ENCODE results near the gene MBP. TPM values are rescaled to one million over a fixed set of nuclear protein-coding genes. Genes with fewer than 3 reads are reported as not detected.

Gene MBP
- total RNA-seq, 2 donors from 2014 or later: 41.7 to 42.2 TPM

DNA sequence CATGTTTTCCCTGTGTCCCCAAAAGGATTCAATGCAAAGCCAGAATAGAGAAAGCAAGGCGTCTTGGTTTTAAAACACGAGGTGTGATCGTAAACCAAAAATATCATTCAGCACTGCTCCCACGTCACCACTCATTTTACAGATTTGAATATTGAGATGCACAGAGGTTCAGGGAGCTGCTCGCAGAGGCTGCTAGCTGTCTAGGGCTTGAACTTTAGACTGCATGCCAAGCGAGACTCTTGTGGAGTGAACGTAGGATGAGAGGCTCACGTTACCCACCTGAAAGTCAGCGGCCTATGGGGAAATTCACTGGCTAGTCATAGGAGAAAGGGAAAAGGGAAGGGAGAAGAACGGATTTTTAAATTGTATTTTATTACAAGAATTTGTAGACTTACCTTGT lies 130.1 kb downstream of the MBP start:
- DNase-seq (ENCODE audit: low spot score) (no peak), ATAC-seq (ENCODE audit: insufficient number of reproducible peaks, low FRiP score, low read depth) (no peak)
- Histone ChIP-seq H3K9me3 (no peaks in the 10 kb centered on the region), H3K27me3 (replicated peaks; ENCODE audit: insufficient read depth) (no peaks in the 10 kb centered on the region), H3K4me3 (no peak overlapping the region), H3K4me1 (ENCODE audit: control insufficient read depth in 1 of 2, low read depth in 2 of 2) (peaks cover 0 to 4% of the 10 kb centered on the region in 2 donors), H3K36me3 (no peaks in the 10 kb centered on the region), H3K27ac (no peak overlapping the region)
- TF ChIP-seq, protein P1, sequence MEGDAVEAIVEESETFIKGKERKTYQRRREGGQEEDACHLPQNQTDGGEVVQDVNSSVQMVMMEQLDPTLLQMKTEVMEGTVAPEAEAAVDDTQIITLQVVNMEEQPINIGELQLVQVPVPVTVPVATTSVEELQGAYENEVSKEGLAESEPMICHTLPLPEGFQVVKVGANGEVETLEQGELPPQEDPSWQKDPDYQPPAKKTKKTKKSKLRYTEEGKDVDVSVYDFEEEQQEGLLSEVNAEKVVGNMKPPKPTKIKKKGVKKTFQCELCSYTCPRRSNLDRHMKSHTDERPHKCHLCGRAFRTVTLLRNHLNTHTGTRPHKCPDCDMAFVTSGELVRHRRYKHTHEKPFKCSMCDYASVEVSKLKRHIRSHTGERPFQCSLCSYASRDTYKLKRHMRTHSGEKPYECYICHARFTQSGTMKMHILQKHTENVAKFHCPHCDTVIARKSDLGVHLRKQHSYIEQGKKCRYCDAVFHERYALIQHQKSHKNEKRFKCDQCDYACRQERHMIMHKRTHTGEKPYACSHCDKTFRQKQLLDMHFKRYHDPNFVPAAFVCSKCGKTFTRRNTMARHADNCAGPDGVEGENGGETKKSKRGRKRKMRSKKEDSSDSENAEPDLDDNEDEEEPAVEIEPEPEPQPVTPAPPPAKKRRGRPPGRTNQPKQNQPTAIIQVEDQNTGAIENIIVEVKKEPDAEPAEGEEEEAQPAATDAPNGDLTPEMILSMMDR (IDR thresholded peaks at IDR 0.05): no peak

DNA sequence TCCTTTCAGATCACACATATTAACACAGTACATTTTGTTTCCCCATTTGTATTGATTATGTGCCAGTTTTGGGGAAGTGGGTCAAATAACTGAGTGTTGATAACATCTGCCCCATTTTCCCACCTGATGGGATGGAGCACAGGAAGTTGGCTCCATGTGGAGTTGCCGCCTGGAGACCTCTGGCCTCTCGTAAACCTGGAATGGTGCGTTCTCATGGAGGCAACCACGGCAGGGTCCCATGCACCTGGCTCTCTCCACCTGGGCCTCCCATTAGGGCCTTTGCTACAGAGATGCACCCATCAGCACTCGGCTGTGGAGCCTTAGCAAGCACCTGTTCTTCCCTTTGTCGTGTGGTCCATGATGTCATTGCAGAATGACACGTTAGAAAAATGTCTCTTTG lies 130.6 kb downstream of the MBP start:
- Histone ChIP-seq H3K4me1 (ENCODE audit: control insufficient read depth in 1 of 2, low read depth in 2 of 2) (peaks cover 0 to 4% of the 10 kb centered on the region in 2 donors), H3K27me3 (replicated peaks; ENCODE audit: insufficient read depth) (no peaks in the 10 kb centered on the region), H3K27ac (no peak overlapping the region), H3K36me3 (no peaks in the 10 kb centered on the region), H3K9me3 (no peaks in the 10 kb centered on the region), H3K4me3 (no peak overlapping the region)
- TF ChIP-seq, protein P1 (IDR thresholded peaks at IDR 0.05): no peak
- ATAC-seq (ENCODE audit: insufficient number of reproducible peaks, low FRiP score, low read depth) (no peak), DNase-seq (ENCODE audit: low spot score) (no peak)

DNA sequence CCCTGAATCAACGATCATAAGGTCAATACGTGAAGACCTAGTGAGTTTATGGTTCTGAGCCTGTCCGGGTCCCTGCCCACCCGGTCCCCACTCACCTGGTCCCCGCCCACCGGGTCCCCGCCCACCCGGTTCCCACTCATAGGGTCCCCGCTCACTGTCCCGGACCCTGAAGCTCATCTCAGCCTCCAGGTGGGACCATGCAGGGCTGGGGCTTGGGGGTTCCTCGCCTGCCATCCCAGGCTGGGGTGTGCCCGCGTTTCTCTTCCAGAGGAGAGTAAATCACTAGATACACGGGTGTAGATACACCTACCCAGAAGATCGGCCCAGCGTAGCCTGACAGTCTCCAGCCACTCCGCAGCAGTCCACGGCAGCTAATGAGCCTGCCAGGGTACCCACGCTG lies 131.5 kb downstream of the MBP start:
- ATAC-seq (ENCODE audit: insufficient number of reproducible peaks, low FRiP score, low read depth) (no peak), DNase-seq (ENCODE audit: low spot score) (no peak)
- H3K9me3 ChIP-seq: no peaks in the 10 kb centered on the region
- no peaks in the 10 kb centered on the region for H3K36me3 ChIP-seq
- no peak overlapping the region for H3K27ac ChIP-seq
- TF ChIP-seq, protein P1 (IDR thresholded peaks at IDR 0.05): no peak
- H3K4me1 ChIP-seq (ENCODE audit: control insufficient read depth in 1 of 2, low read depth in 2 of 2): peaks cover 0 to 4% of the 10 kb centered on the region in 2 donors
- H3K27me3 ChIP-seq (replicated peaks; ENCODE audit: insufficient read depth): no peaks in the 10 kb centered on the region
- H3K4me3 ChIP-seq: no peak overlapping the region

DNA sequence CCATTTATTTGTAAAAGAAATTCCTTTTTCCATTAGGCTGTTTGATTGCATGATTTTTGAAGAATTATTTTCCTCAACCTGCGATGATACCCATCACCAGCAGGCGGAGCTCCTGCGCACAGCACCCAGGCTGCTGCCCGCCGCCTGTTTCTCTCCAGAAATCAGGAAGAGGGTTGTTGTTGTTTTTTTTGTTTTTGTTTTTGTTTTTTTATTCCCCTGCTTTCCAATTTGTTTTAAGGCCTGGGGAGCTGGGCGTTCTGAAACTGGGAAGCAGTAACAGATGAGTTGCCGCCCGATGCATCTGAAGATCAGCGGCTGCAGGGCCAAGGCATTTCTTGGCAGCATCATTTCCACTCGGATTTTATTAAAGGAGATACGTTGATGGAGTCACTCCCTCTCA lies 132.1 kb downstream of the MBP start:
- H3K27ac ChIP-seq: no peak overlapping the region
- no peak for ATAC-seq (ENCODE audit: insufficient number of reproducible peaks, low FRiP score, low read depth)
- H3K27me3 ChIP-seq (replicated peaks; ENCODE audit: insufficient read depth): no peaks in the 10 kb centered on the region
- no peaks in the 10 kb centered on the region for H3K9me3 ChIP-seq
- TF ChIP-seq, protein P1 (IDR thresholded peaks at IDR 0.05): peak; percentile 97
- no peak for DNase-seq (ENCODE audit: low spot score)
- H3K4me1 ChIP-seq (ENCODE audit: control insufficient read depth in 1 of 2, low read depth in 2 of 2): peaks cover 0 to 4% of the 10 kb centered on the region in 2 donors
- H3K36me3 ChIP-seq: no peaks in the 10 kb centered on the region
- H3K4me3 ChIP-seq: peak overlapping the region; percentile 56

DNA sequence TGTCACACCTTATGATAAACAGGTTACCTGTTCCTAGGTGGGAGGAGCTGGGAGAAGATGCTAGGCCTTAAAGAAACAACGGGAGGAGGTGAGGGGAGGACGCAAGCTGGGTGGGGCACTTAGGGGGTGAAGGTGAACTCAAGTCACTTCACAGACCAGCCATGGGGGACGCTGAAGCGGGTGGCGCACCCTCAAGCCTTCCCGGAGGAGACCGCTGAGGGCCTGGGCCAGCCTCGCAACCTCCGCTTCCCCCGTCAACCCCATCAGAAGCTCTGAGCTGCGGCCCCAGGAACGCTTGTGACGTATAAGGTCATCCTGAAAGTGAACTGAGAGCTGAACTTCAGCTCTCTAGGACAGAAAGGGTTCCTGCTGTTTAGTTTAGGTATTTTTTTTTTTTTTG lies 133.5 kb downstream of the MBP start:
- no peak overlapping the region for H3K27ac ChIP-seq
- no peak for DNase-seq (ENCODE audit: low spot score)
- TF ChIP-seq, protein P1 (IDR thresholded peaks at IDR 0.05): no peak
- no peak for ATAC-seq (ENCODE audit: insufficient number of reproducible peaks, low FRiP score, low read depth)
- H3K27me3 ChIP-seq (replicated peaks; ENCODE audit: insufficient read depth): no peaks in the 10 kb centered on the region
- H3K4me1 ChIP-seq (ENCODE audit: control insufficient read depth in 1 of 2, low read depth in 2 of 2): peaks cover 0 to 4% of the 10 kb centered on the region in 2 donors
- H3K9me3 ChIP-seq: no peaks in the 10 kb centered on the region
- no peak overlapping the region for H3K4me3 ChIP-seq
- no peaks in the 10 kb centered on the region for H3K36me3 ChIP-seq

Measured in thoracic aorta (tissue), 2 donors.